OCI-LY1 (cell line): ENCODE measurements around the gene MFAP4.

ENCODE experiments used
- H2AFZ ChIP-seq: fragments of 200-600 bp; sonication (generic), shearing (Covaris generic); 2 replicates; pipeline ENCODE4 v1.6.0; 2014; ENCODE audit warnings: antibody characterized with exemption, mild to moderate bottlenecking, low read length
- H3F3A ChIP-seq: fragments of 200-600 bp; sonication (generic), shearing (Covaris generic); 2 replicates; pipeline ENCODE4 v1.6.0; 2014; ENCODE audit warnings: mild to moderate bottlenecking, antibody characterized with exemption, low read length, moderate library complexity; ENCODE audit not compliant: insufficient read depth
- H3K27ac ChIP-seq: fragments of 200-600 bp; sonication (generic); 2 replicates; pipeline ENCODE4 v1.5.1; 2014; ENCODE audit warnings: low read length, mixed run types, mild to moderate bottlenecking, low read depth; ENCODE audit not compliant: poor library complexity, severe bottlenecking
- H3K27me3 ChIP-seq: fragments of 200-600 bp; sonication (generic); 2 replicates; pipeline ENCODE4 v1.6.0; 2014; ENCODE audit warnings: antibody characterized with exemption, mild to moderate bottlenecking, low read length, moderate library complexity; ENCODE audit not compliant: insufficient read depth
- H3K36me3 ChIP-seq: fragments of 200-600 bp; sonication (generic); 2 replicates; pipeline ENCODE4 v1.6.1; 2014; ENCODE audit warnings: mild to moderate bottlenecking, antibody characterized with exemption, low read length, moderate library complexity, mixed read lengths; ENCODE audit not compliant: insufficient read depth
- H3K4me1 ChIP-seq: fragments of 200-600 bp; sonication (generic); 2 replicates; pipeline ENCODE4 v1.5.1; 2014; ENCODE audit warnings: mild to moderate bottlenecking, low read length, moderate library complexity; ENCODE audit not compliant: insufficient read depth, severe bottlenecking
- H3K4me2 ChIP-seq: fragments of 200-600 bp; sonication (generic), shearing (Covaris generic); 2 replicates; pipeline ENCODE4 v1.6.1; 2014; ENCODE audit warnings: low read length
- H3K4me3 ChIP-seq: fragments of 200-600 bp; sonication (generic); 2 replicates; pipeline ENCODE4 v1.5.1; 2014; ENCODE audit warnings: low read length, low read depth, mild to moderate bottlenecking, mixed read lengths; ENCODE audit not compliant: poor library complexity, severe bottlenecking
- H3K79me2 ChIP-seq: fragments of 200-600 bp; shearing (Covaris generic); 2 replicates; pipeline ENCODE4 v1.6.1; 2016; ENCODE audit warnings: mixed run types, low read length, mixed read lengths; ENCODE audit not compliant: insufficient read depth
- H3K9ac ChIP-seq: fragments of 200-600 bp; sonication (generic), shearing (Covaris generic); 2 replicates; pipeline ENCODE4 v1.6.1; 2014; ENCODE audit warnings: mild to moderate bottlenecking, low read length, mixed read lengths
- H3K9me2 ChIP-seq: fragments of 200-600 bp; sonication (generic), shearing (Covaris generic); 2 replicates; pipeline ENCODE4 v1.6.1; 2014; ENCODE audit warnings: low read depth, mild to moderate bottlenecking, low read length, mixed read lengths
- H3K9me3 ChIP-seq: fragments of 200-600 bp; shearing (Covaris generic); 2 replicates; pipeline ENCODE4 v1.6.1; 2014; ENCODE audit warnings: low read length, mixed read lengths
- H4K20me1 ChIP-seq: fragments of 200-600 bp; sonication (generic), shearing (Covaris generic); 2 replicates; pipeline ENCODE4 v1.6.0; 2016; ENCODE audit warnings: mild to moderate bottlenecking, low read length; ENCODE audit not compliant: insufficient read depth
- EZH2 ChIP-seq: fragments of 200-600 bp; sonication (generic), shearing (Covaris generic); IDR thresholded peaks from 2 replicates; pipeline ENCODE4 v1.8.0; 2017; ENCODE audit warnings: borderline replicate concordance, mixed run types, mild to moderate bottlenecking, antibody characterized with exemption, low read length, moderate library complexity, mixed read lengths
- TF ChIP-seq, protein P1 (sequence below): fragments of 200-600 bp; sonication (generic), shearing (Covaris generic); IDR thresholded peaks from 2 replicates; pipeline ENCODE4 v1.5.1; 2017; ENCODE audit warnings: mild to moderate bottlenecking, antibody characterized with exemption, low read length, moderate library complexity, mixed read lengths

Gene MFAP4

DNA sequence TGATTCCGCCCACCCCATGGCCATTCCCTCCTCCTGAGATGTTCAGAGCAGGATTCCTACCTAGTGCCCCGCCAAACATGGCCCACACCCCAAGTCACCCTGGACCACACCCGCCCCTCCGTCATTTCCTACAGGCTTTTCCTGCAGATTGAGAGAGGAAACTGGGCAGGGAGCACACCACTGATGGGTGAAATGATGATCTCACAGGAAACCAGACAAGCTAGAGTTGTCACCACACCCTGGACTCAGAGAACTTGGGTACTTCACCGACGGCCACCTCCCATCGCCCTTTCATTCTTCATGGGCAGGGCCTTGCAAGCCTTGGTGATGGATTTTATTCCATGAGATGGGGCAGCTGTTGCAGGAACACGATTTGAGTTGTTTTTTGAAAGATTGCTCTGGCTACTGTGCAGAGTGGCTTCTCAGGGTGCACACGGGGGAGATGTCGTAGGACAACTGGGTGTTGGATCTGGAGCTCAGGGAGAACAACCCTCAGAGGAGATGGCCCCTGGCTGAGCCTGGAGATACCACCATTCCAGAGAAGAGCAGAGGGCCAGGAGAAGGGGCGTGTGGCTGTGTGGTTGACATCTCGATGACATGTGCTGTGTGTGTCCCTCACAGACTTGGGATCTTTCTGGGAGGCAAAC is 17.0 kb downstream of the MFAP4 start:
- Histone ChIP-seq H4K20me1 (no peaks in the 10 kb centered on the region), H2AFZ (no peak overlapping the region), H3K9me3 (no peaks in the 10 kb centered on the region), H3K4me2 (no peak overlapping the region), H3F3A (no peaks in the 10 kb centered on the region), H3K79me2 (no peaks in the 10 kb centered on the region), H3K36me3 (no peaks in the 10 kb centered on the region), H3K4me3 (no peak overlapping the region), H3K27me3 (no peaks in the 10 kb centered on the region), H3K4me1 (no peaks in the 10 kb centered on the region), H3K9me2 (no peaks in the 10 kb centered on the region), H3K9ac (no peak overlapping the region), H3K27ac (no peak overlapping the region)
- no peak for TF ChIP-seq EZH2
- TF ChIP-seq, protein P1, sequence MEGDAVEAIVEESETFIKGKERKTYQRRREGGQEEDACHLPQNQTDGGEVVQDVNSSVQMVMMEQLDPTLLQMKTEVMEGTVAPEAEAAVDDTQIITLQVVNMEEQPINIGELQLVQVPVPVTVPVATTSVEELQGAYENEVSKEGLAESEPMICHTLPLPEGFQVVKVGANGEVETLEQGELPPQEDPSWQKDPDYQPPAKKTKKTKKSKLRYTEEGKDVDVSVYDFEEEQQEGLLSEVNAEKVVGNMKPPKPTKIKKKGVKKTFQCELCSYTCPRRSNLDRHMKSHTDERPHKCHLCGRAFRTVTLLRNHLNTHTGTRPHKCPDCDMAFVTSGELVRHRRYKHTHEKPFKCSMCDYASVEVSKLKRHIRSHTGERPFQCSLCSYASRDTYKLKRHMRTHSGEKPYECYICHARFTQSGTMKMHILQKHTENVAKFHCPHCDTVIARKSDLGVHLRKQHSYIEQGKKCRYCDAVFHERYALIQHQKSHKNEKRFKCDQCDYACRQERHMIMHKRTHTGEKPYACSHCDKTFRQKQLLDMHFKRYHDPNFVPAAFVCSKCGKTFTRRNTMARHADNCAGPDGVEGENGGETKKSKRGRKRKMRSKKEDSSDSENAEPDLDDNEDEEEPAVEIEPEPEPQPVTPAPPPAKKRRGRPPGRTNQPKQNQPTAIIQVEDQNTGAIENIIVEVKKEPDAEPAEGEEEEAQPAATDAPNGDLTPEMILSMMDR = no peak

DNA sequence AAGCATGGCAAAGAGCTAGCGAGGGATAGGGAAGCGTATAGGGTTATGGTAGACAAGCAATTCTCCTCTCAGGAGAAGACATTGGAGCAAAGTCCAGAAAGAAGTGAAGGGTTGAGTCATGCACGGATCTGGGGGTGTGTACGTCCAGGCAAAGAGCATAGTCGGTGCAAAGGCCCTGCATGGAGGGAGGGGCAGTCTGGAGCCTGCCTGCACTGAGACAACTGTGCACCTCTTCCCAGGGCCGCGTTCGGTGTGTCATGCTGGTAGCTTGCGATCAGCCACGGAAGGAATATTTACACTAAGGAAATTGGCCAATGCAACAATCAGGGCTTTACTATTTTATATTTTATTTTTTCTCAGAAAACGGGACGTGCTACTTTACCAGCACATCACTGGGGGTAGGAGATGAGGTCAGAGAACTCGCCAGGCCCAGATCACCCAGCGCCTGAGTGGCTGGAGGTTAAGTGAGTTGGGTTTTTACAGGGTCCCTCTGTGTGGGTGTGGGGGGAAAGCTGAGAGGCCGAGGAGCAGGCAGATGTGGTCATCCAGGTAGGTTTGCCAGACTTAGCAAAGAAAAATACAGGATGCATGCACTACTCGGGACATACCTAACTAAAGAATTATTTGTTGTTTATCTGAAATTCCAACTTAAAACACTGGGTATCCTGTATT is 17.7 kb downstream of the MFAP4 start:
- H3K27me3 ChIP-seq = no peaks in the 10 kb centered on the region
- H3K9me3 ChIP-seq = no peaks in the 10 kb centered on the region
- H3K36me3 ChIP-seq = no peaks in the 10 kb centered on the region
- H3K27ac ChIP-seq = no peak overlapping the region
- no peaks in the 10 kb centered on the region for H3K9me2 ChIP-seq
- no peak overlapping the region for H3K4me2 ChIP-seq
- H2AFZ ChIP-seq = no peak overlapping the region
- no peaks in the 10 kb centered on the region for H3K4me1 ChIP-seq
- H4K20me1 ChIP-seq = no peaks in the 10 kb centered on the region
- H3K9ac ChIP-seq = no peak overlapping the region
- H3F3A ChIP-seq = no peaks in the 10 kb centered on the region
- no peak overlapping the region for H3K4me3 ChIP-seq
- TF ChIP-seq, protein P1 = no peak
- no peak for TF ChIP-seq EZH2
- H3K79me2 ChIP-seq = no peaks in the 10 kb centered on the region

DNA sequence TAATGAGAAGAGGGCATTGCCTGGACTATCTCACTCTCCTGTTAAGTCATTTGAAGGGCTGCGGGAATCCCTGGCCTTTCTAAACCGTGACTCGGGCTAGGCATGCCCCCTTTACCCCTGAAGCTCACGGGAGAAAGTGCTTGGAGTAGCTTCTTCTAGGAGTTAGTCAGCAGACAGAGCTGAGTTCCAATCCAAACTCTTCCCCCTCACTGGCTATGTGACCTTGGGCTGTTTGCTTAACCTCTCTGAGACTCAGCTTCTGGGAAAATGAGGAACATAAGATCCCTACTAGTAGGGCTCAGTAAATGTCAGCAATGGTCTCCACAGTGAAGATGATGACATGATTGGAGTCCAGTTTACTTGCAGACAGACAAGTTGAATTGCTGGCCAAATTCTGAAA is 18.8 kb downstream of the MFAP4 start:
- no peak overlapping the region for H3K27ac ChIP-seq
- no peaks in the 10 kb centered on the region for H3K79me2 ChIP-seq
- H3K4me3 ChIP-seq = no peak overlapping the region
- no peak overlapping the region for H3K9ac ChIP-seq
- H2AFZ ChIP-seq = no peak overlapping the region
- H3K36me3 ChIP-seq = no peaks in the 10 kb centered on the region
- no peaks in the 10 kb centered on the region for H3K27me3 ChIP-seq
- no peaks in the 10 kb centered on the region for H3F3A ChIP-seq
- no peaks in the 10 kb centered on the region for H4K20me1 ChIP-seq
- no peaks in the 10 kb centered on the region for H3K9me3 ChIP-seq
- no peak overlapping the region for H3K4me2 ChIP-seq
- TF ChIP-seq EZH2 = no peak
- TF ChIP-seq, protein P1 = no peak
- H3K9me2 ChIP-seq = no peaks in the 10 kb centered on the region
- no peaks in the 10 kb centered on the region for H3K4me1 ChIP-seq
